ENCODE data around the gene ZNRD2.

The ZNRD2 gene

DNA sequence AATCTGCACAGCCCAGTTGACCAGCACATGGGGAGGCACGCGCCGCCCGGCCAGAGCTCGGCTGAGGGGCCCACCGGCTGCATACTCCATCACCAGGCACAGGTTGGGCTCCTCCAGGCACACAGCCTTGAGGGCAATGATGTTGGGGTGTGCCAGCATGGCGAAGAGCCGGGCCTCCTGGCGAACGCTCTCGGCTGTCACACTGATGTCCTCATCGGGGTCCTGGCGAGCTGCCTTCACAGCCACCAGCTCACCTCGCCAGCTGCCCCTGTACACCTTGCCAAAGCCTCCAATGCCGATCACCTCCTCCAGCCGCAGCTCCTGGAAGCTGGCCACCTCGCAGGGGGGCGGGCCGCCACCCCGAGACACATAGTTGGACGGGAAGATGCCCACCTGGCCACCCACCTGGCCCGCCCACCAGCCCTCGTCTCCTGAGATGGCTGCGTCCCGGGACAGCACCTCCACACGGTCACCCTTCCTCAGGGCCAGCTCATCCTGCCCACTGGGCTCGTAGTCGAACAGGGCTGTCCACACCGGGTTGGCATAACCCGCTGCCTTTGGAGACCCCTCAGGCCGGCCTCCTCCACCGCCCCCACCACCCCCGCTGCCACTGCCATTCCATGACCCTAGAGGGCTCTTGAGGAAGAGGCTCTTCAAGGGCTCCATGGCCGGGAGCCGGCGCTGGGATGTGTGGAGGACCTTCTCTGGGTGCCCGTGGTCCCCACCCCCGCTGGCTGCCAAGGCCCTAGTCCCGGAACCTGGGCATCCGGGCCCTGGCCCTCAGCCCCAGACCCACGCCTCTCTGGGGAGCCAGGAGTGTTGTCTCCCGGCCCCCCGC lies 43.0 kb downstream of the ZNRD2 start:
- DNase-seq = no peak

DNA sequence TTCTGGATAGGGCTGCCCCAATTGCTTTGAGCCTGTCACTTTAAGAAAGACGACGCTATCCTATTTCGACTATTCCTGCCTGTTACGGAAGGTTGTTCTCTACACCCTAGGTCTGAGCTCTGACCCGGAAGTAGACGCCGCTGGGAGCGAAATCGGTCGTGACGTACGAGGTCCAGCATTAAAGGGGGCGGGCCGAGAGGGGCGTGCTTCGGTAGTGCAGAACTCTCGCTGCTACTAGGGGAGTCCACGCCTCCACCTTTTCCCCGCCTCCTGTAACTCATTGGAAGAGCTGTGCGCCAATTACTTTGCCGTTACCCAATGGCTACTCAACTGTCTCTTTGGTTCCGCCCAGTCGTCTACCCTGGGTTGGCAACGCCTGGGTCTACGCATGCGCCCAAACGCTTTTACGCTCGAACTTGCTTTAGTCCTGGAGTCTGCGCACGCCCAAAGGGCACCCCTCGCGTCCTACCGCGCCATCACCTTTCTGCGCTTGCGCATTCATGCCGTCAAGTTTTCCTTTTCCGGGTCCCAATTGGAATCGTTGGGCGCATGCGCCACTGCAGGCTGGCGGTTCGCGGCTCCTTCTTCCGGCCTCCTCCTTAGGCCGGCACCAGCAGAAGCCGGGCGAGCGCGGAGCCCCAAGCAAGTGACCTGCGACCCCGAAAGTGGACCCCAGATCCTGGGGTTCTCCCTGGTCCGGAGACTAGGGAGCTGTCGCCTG lies 45.1 kb downstream of the ZNRD2 start, which contains the start of gene PCNX3:
Gene PCNX3 (plus strand): TSS at position 548 of the 721 bp plus-strand sequence. CDS start 536 bp downstream, outside the sequence.
- peak; percentile 99 for DNase-seq

DNA sequence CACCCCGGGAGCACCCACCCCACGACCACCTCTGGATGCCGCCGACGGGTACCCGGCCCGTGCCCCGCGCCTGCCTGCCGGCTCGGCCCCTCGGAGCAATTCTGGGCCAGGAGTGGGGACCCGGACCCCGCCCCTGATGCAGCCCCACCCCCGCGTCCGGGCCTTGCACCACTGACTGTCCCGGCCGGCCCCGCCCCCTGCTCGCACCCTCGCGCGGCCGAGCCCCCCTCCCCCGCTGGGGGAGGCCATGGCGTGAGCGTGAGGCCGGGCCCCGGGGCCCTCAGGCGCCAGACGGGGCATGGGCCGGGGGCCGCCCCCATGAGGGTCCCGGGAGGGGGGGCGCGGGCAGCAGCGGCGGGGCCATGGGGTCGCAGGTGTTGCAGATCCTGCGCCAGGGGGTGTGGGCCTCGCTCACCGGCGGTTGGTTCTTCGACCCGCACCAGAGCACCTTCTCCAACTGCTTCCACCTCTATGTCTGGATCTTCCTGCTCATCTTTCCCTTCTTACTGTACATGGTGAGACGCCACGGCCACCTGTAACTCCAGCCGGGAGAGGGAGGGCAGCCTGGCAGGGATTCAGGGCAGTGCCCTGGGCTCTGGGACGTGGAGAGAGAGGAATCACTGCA lies 45.8 kb downstream of the ZNRD2 start:
- DNase-seq = peak; percentile 22

DNA sequence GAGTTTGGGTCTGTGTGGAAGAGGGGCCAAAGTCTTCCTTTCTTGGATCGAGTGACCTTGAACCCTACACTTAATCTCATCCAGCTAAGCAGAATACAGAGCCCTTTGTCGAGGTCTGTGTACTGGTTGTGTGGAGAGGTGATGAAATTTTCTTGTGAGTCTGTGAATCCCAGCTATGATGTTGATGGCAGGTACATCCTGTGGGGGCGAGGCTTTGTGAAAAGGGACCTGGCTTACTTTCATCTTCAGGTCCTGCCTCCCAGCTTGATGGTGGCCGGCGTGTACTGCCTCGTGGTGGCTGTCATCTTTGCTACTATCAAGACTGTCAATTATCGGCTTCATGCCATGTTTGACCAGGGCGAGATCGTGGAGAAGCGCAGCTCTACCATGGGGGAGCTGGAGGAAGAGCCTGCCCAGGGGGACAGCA lies 46.3 kb downstream of the ZNRD2 start:
- DNase-seq = no peak

DNA sequence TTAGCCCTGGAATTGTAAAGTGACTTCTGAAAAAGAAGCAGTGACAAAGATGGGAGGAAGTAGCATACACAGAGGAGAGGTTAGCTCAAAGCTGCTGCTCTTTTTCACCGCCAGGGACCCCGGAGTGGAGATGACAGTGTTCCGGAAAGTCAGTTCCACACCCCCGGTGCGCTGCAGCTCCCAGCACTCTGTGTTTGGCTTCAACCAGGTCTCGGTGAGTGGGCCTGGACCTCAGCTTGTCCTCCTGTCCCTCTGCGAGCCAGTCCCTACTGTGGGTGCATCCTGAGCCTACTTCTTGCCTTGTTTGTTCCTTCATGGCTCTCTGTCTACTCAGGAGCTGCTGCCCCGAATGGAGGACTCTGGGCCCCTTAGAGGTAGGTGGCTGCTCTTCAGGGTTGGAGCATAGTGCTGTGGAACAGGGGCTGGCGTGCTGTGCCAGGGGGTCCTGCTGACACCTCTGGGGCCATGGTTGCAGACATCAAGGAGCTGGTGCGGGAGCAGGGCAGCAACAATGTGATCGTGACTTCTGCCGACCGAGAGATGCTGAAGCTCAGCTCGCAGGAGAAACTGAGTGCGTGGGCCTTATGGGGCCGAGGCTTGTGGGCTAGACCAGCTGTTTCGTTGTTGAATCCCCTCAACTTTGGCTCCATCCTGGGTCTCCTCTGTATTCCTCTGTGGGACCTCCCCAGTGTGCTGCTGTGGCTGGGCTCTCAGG lies 47.0 kb downstream of the ZNRD2 start:
- DNase-seq = no peak

DNA sequence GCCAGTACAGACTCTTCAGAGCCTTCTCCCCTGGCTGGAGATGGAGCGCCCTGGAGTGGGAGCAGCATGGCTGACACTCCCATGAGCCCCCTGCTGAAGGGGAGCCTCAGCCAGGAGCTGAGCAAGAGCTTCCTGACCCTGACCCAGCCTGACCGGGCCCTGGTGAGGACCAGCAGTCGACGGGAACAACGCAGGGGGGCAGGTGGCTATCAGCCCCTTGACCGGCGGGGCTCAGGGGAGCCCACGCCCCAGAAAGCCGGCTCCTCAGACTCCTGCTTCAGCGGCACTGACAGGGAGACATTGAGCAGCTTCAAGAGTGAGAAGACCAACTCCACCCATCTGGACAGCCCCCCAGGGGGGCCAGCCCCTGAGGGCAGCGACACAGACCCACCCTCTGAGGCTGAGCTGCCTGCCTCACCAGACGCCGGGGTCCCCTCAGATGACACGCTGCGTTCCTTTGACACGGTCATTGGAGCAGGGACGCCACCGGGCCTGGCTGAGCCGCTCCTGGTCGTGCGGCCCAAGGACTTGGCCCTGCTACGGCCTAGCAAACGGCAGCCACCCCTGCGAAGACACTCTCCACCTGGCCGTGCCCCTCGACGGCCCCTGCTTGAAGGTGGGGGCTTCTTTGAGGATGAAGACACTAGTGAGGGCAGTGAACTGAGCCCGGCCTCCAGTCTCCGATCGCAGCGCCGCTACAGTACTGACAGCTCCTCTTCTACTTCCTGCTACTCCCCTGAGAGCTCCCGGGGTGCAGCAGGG lies 47.9 kb downstream of the ZNRD2 start:
- no peak for DNase-seq

DNA sequence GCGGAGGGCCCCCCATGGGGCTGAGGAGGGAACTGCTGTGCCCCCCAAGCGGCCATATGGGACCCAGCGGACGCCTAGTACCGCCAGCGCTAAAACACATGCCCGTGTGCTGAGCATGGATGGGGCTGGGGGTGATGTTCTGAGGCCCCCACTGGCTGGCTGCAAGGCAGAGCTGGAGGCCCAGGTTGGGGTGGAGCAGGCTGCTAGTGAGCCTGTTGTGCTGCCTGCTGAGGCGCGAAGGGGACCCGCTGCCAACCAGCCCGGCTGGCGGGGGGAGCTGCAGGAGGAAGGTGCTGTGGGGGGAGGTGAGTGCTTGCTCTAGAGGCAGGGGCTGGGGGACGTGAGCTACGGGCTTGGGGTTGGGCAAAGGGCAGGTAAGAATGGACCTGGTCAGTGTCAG lies 48.5 kb downstream of the ZNRD2 start:
- peak; percentile 45 for DNase-seq

DNA sequence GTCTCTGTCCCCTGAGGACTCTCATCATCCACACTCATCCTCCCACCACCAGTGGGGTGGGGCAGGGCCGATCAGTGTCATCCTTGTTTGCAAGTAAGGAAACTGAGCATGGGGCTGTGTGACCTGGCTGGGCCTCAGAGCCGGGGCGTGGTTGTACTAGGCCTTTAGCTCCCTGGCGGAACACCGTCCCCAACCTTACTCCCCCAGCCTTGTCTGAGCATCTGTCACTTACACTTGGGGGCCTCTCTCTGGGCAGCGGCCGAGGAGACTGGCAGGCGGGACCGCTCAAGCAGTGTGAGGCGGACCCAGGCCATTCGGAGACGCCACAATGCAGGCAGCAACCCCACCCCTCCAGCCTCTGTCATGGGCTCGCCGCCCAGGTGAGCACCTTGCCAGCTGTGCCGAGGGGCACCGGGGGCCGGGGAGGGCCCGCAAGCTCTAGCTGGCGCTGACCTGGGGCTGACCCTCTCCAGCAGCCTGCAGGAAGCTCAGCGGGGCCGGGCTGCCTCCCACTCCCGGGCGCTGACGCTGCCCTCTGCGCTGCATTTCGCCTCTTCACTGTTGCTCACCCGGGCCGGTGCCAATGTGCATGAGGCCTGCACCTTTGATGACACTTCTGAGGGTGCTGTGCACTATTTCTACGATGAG lies 49.1 kb downstream of the ZNRD2 start:
- DNase-seq = no peak

DNA sequence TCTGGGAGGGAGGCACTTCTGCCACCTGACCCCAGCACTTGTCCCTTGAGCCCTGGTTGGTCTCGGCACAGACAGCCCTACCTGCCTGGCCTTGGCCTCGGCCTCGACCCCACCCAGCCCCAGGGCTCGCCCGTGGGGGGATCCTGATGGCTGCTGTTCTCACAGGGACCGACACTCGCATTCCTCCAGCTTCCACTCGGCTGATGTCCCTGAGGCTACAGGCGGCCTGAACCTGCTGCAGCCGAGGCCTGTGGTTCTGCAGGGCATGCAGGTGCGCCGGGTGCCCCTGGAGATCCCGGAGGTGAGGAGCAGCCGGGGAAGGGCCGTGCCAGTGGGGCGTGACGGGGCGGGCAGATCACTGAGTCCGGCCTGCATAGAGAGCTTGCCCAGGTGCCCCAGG lies 50.4 kb downstream of the ZNRD2 start:
- DNase-seq = no peak

DNA sequence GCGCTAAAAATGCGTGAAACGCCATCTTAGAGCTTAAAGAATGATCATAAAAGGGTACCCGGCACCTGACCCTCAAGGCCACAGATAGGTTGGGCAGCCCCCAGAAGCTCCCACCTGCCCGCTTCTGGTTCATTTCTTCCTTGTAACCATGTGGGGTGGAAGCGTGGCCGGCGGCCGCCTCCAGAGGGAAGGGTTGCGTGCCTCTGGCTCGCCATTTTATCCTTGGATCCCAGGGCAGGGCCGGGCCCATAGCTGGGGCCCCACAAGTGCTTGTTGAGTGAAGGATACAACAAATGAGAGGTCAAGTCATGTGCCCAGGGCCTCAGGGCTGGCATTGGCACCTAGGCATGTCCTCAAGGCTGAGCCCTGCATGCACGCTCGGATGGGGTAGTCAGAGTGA lies 51.2 kb downstream of the ZNRD2 start:
- no peak for DNase-seq

Measured in NCI-H2171 (cell line).